Sigmoid colon (tissue), 4 donors: ENCODE data around the gene AP2A1.

Source experiments
- CTCF ChIP-seq, 4 experiments: fragments of 450-650 bp in 3 of 4; fragments of 200-600 bp in 1 of 4; IDR thresholded peaks; one replicate each; pipeline ENCODE4 v1.5.1; 2016 to 2019; ENCODE audit warnings: antibody characterized with exemption in 4 of 4, mild to moderate bottlenecking in 3 of 4, moderate library complexity in 2 of 4
- EP300 ChIP-seq, 4 donors: sonication (generic); formaldehyde crosslinking; IDR thresholded peaks; one replicate each; pipeline ENCODE4 v1.6.1; 2017; ENCODE audit warnings: antibody characterized with exemption in 4 of 4

GRCh38 chr19:49749771-49750170, 17.0 kb upstream of the AP2A1 start:
- TF ChIP-seq EP300 (IDR thresholded peaks at IDR 0.05) (no peak), CTCF (IDR thresholded peaks at IDR 0.05) (no peak)
